Right lobe of liver (tissue), 4 donors: Measurements from ENCODE around the gene SOD1.

ENCODE experiments used
- CTCF ChIP-seq, 4 donors: fragments of 200-600 bp in 3 of 4; fragments of 450-650 bp in 1 of 4; IDR thresholded peaks; one replicate each; pipeline versions ENCODE4 v1.5.1 to v1.8.0; 2016 to 2022; ENCODE audit warnings: antibody characterized with exemption in 4 of 4, mild to moderate bottlenecking in 2 of 4
- POLR2A ChIP-seq: fragments of 450-650 bp; IDR thresholded peaks from one replicate; pipeline ENCODE4 v1.6.1; 2017; ENCODE audit warnings: antibody characterized with exemption, mild to moderate bottlenecking
- donor health status: DM: no; HTN: no; CAD: no.
- donor health status: DM: no; HTN: no; CAD: no.
- donor health status: DM: no; HTN: yes; CAD: no.

- TF ChIP-seq CTCF (IDR thresholded peaks at IDR 0.05), result no peak
- no peak for TF ChIP-seq POLR2A
Observed at GRCh38 chr21:31678478-31678877, 19.0 kb downstream of the SOD1 start.
